ENCODE data around the gene RIPK1.
"Not testable (repeated sequence)": the region's sequence is repeated elsewhere in the genome, so short reads cannot be mapped to it uniquely, and the experiment has no call there.

RIPK1 gene
- 55.8 to 285 (median 74.2) reads per million in 17 experiments for total RNA-seq

GRCh38 chr6:3068329-3069214 is at the start of gene RIPK1:
TSS of gene RIPK1 (plus strand) at chr6:3068494. CDS start at chr6:3076824, 8,330 bp downstream.
- DNase-seq = peak; percentile 94 to 98 (median 96)

- peak in 3 of 4 experiments; percentile 17 to 48 (median 25) for DNase-seq
Observed at GRCh38 chr6:3019065-3019464, 49.2 kb upstream of the RIPK1 start.

- DNase-seq = no peak
Observed at GRCh38 chr6:3019749-3020320, 48.5 kb upstream of the RIPK1 start.

- not testable (repeated sequence) for DNase-seq
Observed at GRCh38 chr6:3020976-3021598, 47.2 kb upstream of the RIPK1 start.

GRCh38 chr6:3022765-3023662 is 45.3 kb upstream of the RIPK1 start:
- peak; percentile 47 to 80 (median 66) for DNase-seq

- peak; percentile 96 to 98 (median 98) for DNase-seq
Observed at GRCh38 chr6:3023663-3024483, 44.4 kb upstream of the RIPK1 start.

- peak; percentile 83 to 93 (median 89) for DNase-seq
Observed at GRCh38 chr6:3026791-3027626, 41.3 kb upstream of the RIPK1 start.

- DNase-seq = not testable (repeated sequence)
Observed at GRCh38 chr6:3028156-3028555, 40.1 kb upstream of the RIPK1 start.

- DNase-seq = no peak
Observed at GRCh38 chr6:3031857-3032640, 36.2 kb upstream of the RIPK1 start.

GRCh38 chr6:3032986-3033385 is 35.3 kb upstream of the RIPK1 start:
- DNase-seq = no peak

GRCh38 chr6:3033652-3034051 is 34.6 kb upstream of the RIPK1 start:
- DNase-seq = no peak

- no peak for DNase-seq
Observed at GRCh38 chr6:3035397-3035796, 32.9 kb upstream of the RIPK1 start.

- no peak for DNase-seq
Observed at GRCh38 chr6:3036861-3037637, 31.2 kb upstream of the RIPK1 start.

- DNase-seq = peak; percentile 49 to 66 (median 58)
Observed at GRCh38 chr6:3037638-3038365, 30.5 kb upstream of the RIPK1 start.

- DNase-seq = no peak
Observed at GRCh38 chr6:3039384-3039783, 28.9 kb upstream of the RIPK1 start.

- no peak for DNase-seq
Observed at GRCh38 chr6:3041147-3041546, 27.1 kb upstream of the RIPK1 start.

GRCh38 chr6:3041606-3042005 is 26.7 kb upstream of the RIPK1 start:
- DNase-seq = no peak

- no peak for DNase-seq
Observed at GRCh38 chr6:3045369-3045768, 22.9 kb upstream of the RIPK1 start.
